B cell (primary cell): ENCODE data around the gene NBAS.

ENCODE experiments used
- CTCF ChIP-seq: fragments of 200-600 bp; IDR thresholded peaks from one replicate; pipeline ENCODE4 v1.8.0; 2022; ENCODE audit warnings: antibody characterized with exemption, mild to moderate bottlenecking
- EZH2 ChIP-seq: IDR thresholded peaks from 2 replicates; pipeline ENCODE4 v1.6.1; 2012; ENCODE audit warnings: borderline replicate concordance, low read depth, mild to moderate bottlenecking, moderate library complexity, low read length; ENCODE audit not compliant: insufficient read depth, poor library complexity, severe bottlenecking

DNA sequence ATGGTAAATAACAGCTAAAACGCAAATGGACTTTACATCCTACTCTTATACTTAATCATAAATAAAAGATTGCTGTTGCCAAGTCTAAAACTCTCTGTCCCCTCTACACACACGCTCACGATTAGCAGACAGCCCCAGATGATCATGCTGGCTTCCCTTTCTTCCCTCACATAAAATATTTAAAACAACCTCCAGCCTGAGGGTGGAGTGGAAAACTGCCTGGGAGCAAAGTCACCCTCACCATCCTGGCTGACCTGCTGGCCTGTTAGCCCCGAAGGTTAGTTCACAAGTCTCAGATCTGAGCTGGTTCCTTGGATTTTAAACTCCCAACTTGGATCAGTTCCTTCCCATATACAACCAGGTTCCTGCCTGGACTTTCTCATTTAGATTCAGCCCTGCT, 288.2 kb downstream of the NBAS start:
- no peak for TF ChIP-seq CTCF
- no peak for TF ChIP-seq EZH2
